NCI-H2196 (cell line): ENCODE data around the gene ANKRD13A.
A peak's percentile ranks its signal among the peaks of the same experiment; 100 is the strongest.

Experiments
- DNase-seq: peaks from one replicate; lab custom pipeline; 2025; ENCODE audit not compliant: unreplicated experiment; lab: John Stamatoyannopoulos, UW

The ANKRD13A gene

GRCh38 chr12:109998904-109999648, at the start of gene ANKRD13A:
TSS of gene ANKRD13A (plus strand) at chr12:109999430. CDS start at chr12:109999689, 259 bp downstream.
- DNase-seq: peak; percentile 82

GRCh38 chr12:109950625-109951024, 48.6 kb upstream of the ANKRD13A start:
- DNase-seq: no peak

GRCh38 chr12:109951136-109951535, 48.1 kb upstream of the ANKRD13A start:
- no peak for DNase-seq

- peak; percentile 17 for DNase-seq
Measured at GRCh38 chr12:109951751-109952150, 47.5 kb upstream of the ANKRD13A start.

GRCh38 chr12:109952160-109952858, 46.9 kb upstream of the ANKRD13A start:
- no peak for DNase-seq

- no peak for DNase-seq
Measured at GRCh38 chr12:109952873-109953272, 46.4 kb upstream of the ANKRD13A start.

- DNase-seq: no peak
Measured at GRCh38 chr12:109953656-109954055, 45.6 kb upstream of the ANKRD13A start.

GRCh38 chr12:109958374-109958773, 40.9 kb upstream of the ANKRD13A start:
- no peak for DNase-seq

GRCh38 chr12:109959411-109960093, 39.7 kb upstream of the ANKRD13A start:
- no peak for DNase-seq

GRCh38 chr12:109961201-109961600, 38.0 kb upstream of the ANKRD13A start:
- no peak for DNase-seq

GRCh38 chr12:109961612-109962011, 37.6 kb upstream of the ANKRD13A start:
- DNase-seq: no peak

- DNase-seq: no peak
Measured at GRCh38 chr12:109962398-109962797, 36.8 kb upstream of the ANKRD13A start.

GRCh38 chr12:109963330-109963729, 35.9 kb upstream of the ANKRD13A start:
- no peak for DNase-seq

GRCh38 chr12:109963743-109964429, 35.3 kb upstream of the ANKRD13A start:
- DNase-seq: peak; percentile 23

- no peak for DNase-seq
Measured at GRCh38 chr12:109966546-109966945, 32.7 kb upstream of the ANKRD13A start.

- DNase-seq: no peak
Measured at GRCh38 chr12:109967383-109968031, 31.7 kb upstream of the ANKRD13A start.

GRCh38 chr12:109968032-109968420, 31.2 kb upstream of the ANKRD13A start:
- no peak for DNase-seq

GRCh38 chr12:109968801-109969200, 30.4 kb upstream of the ANKRD13A start:
- DNase-seq: no peak

- no peak for DNase-seq
Measured at GRCh38 chr12:109972821-109973220, 26.4 kb upstream of the ANKRD13A start.

- no peak for DNase-seq
Measured at GRCh38 chr12:109981311-109981710, 17.9 kb upstream of the ANKRD13A start.

- no peak for DNase-seq
Measured at GRCh38 chr12:109982210-109982609, 17.0 kb upstream of the ANKRD13A start.
